SK-N-SH (cell line): Measurements from ENCODE around the gene DDX42. TPM values are rescaled to one million over a fixed set of nuclear protein-coding genes. Genes with fewer than 3 reads are reported as not detected.
A peak's percentile ranks its signal among the peaks of the same experiment; 100 is the strongest.

ENCODE experiments used
- CTCF ChIA-PET: fragments of 300-600, 350-600 bp; formaldehyde crosslinking; extraction: SDS; loops from one replicate; lab custom pipeline; 2021; lab: Yijun Ruan, JAX
- POLR2A ChIA-PET: fragments of 350-600 bp; sonication (Branson Sonifier 250); formaldehyde crosslinking; extraction: SDS; loops from one replicate; lab custom pipeline; 2020; ENCODE audit warnings: antibody characterized with exemption, inconsistent platforms; lab: Yijun Ruan, JAX
- DNase-seq: peaks from one replicate; pipeline ENCODE4 v3.0.0; 2012
- H2AFZ ChIP-seq: fragments of 200-600 bp; sonication (generic); 2 replicates; pipeline ENCODE4 v1.8.1; 2016; ENCODE audit warnings: antibody characterized with exemption, mild to moderate bottlenecking, low read depth
- H3F3A ChIP-seq: fragments of 200-600 bp; sonication (generic); replicated peaks from 2 replicates; pipeline ENCODE3; 2016; ENCODE audit warnings: antibody characterized with exemption, mild to moderate bottlenecking; ENCODE audit not compliant: insufficient read depth
- H3K27ac ChIP-seq, 2 experiments: fragments of 200-500 bp in 1 of 2; fragments of 200-600 bp in 1 of 2; sonication (Bioruptor generic) in 1 of 2; sonication (generic), shearing (Covaris generic) in 1 of 2; 2 replicates each; pipeline versions ENCODE4 v1.5.1 to v1.6.1; 2014 to 2016; ENCODE audit warnings: low read depth in 2 of 2, inconsistent platforms in 1 of 2, low read length in 1 of 2, mild to moderate bottlenecking in 1 of 2, mixed read lengths in 1 of 2
- H3K27me3 ChIP-seq: fragments of 200-600 bp; sonication (generic), shearing (Covaris generic); 2 replicates; pipeline ENCODE4 v1.6.1; 2016; ENCODE audit warnings: mixed run types; ENCODE audit not compliant: insufficient read depth
- H3K36me3 ChIP-seq, 2 experiments: fragments of 200-500 bp in 1 of 2; fragments of 200-600 bp in 1 of 2; sonication (Bioruptor generic) in 1 of 2; sonication (generic) in 1 of 2; replicated peaks in 1 of 2; 2 replicates each; pipeline versions ENCODE3 to v1.5.1; 2014 to 2016; ENCODE audit warnings: low read length in 1 of 2, mild to moderate bottlenecking in 1 of 2; ENCODE audit not compliant: insufficient read depth in 2 of 2, control insufficient read depth in 1 of 2
- H3K4me1 ChIP-seq, 2 experiments: fragments of 200-500 bp in 1 of 2; fragments of 200-600 bp in 1 of 2; sonication (Bioruptor generic) in 1 of 2; sonication (generic), shearing (Covaris generic) in 1 of 2; 2 replicates each; pipeline versions ENCODE4 v1.5.1 to v1.6.1; 2014 to 2016; ENCODE audit warnings: low read depth in 1 of 2, low read length in 1 of 2, mixed run types in 1 of 2; ENCODE audit not compliant: insufficient read depth in 2 of 2, control insufficient read depth in 1 of 2
- H3K4me2 ChIP-seq: fragments of 200-600 bp; sonication (generic), shearing (Covaris generic); 2 replicates; pipeline ENCODE4 v1.6.1; 2017; ENCODE audit warnings: mixed run types
- H3K4me3 ChIP-seq, 2 experiments: fragments of 200-500 bp in 1 of 2; fragments of 200-600 bp in 1 of 2; sonication (Bioruptor generic) in 1 of 2; sonication (generic), shearing (Covaris generic) in 1 of 2; 2 replicates each; pipeline versions ENCODE4 v1.5.1 to v1.8.1; 2014 to 2016; ENCODE audit warnings: low read depth in 2 of 2, inconsistent platforms in 1 of 2, low read length in 1 of 2, mild to moderate bottlenecking in 1 of 2, mixed read lengths in 1 of 2, moderate library complexity in 1 of 2
- H3K79me2 ChIP-seq: fragments of 200-600 bp; sonication (generic); 2 replicates; pipeline ENCODE4 v1.8.1; 2017; ENCODE audit warnings: mild to moderate bottlenecking; ENCODE audit not compliant: insufficient read depth
- H3K9ac ChIP-seq: fragments of 200-600 bp; sonication (generic); 2 replicates; pipeline ENCODE4 v1.6.1; 2017; ENCODE audit warnings: mixed run types
- H3K9me2 ChIP-seq: fragments of 200-600 bp; sonication (generic); 2 replicates; pipeline ENCODE4 v1.6.1; 2017; ENCODE audit warnings: mixed run types
- H3K9me3 ChIP-seq: fragments of 200-600 bp; sonication (generic); 2 replicates; pipeline ENCODE4 v1.6.1; 2017; ENCODE audit warnings: mixed run types, mild to moderate bottlenecking, moderate library complexity
- H4K20me1 ChIP-seq: fragments of 200-600 bp; sonication (generic); 2 replicates; pipeline ENCODE4 v1.6.1; 2017; ENCODE audit warnings: mild to moderate bottlenecking, mixed run types; ENCODE audit not compliant: insufficient read depth
- CHD2 ChIP-seq: fragments of 150-350 bp; IDR thresholded peaks from 2 replicates; pipeline ENCODE4 v1.6.1; 2018; ENCODE audit warnings: low read length; ENCODE audit not compliant: partially characterized antibody
- JUND ChIP-seq: IDR thresholded peaks from 2 replicates; pipeline ENCODE4 v1.4.0; 2012
- PBX3 ChIP-seq: IDR thresholded peaks from 2 replicates; pipeline ENCODE4; 2012
- POLR2AphosphoS5 ChIP-seq: IDR thresholded peaks from 2 replicates; pipeline ENCODE4 v1.6.1; 2012; ENCODE audit warnings: low read depth, low read length
- SIN3A ChIP-seq: IDR thresholded peaks from 2 replicates; pipeline ENCODE4 v1.6.1; 2012; ENCODE audit warnings: low read depth, mild to moderate bottlenecking, low read length, moderate library complexity, borderline replicate concordance
- USF1 ChIP-seq: IDR thresholded peaks from 2 replicates; pipeline ENCODE4 v1.4.0; 2012; ENCODE audit warnings: low read depth, borderline replicate concordance
- USF2 ChIP-seq: fragments of 150-350 bp; IDR thresholded peaks from 2 replicates; pipeline ENCODE4 v1.6.1; 2017; ENCODE audit warnings: antibody characterized with exemption, low read length, low read depth, borderline replicate concordance
- WGBS: methylation state at CpG from one replicate; pipeline ENCODE4 v1.1.6; 2017; ENCODE audit warnings: low lambda C conversion rate; 5-methylcytosine and 5-hydroxymethylcytosine counted together
- polyA plus RNA-seq, 3 experiments: library from polyadenylated mRNA; depleted of rRNA; stranded (reverse); fragments of >200 nt; gene quantifications; 2 replicates each; pipeline ENCODE4 v1.2.3, GENCODE V29; 2012

DDX42 gene
- polyA plus RNA-seq, 1 of the 3 experiments (the other 2 are of a cell fraction), result 115 TPM

- Histone ChIP-seq H3K9me3 (no peaks in the 10 kb centered on the region), H4K20me1 (peaks cover 17% of the 10 kb centered on the region), H3K36me3 (peaks cover 72 to 84% of the 10 kb centered on the region in 2 experiments), H3K9ac (no peak overlapping the region), H3K4me3 (no peak overlapping the region), H3F3A (peaks cover 30% of the 10 kb centered on the region), H3K9me2 (no peaks in the 10 kb centered on the region), H3K27me3 (no peaks in the 10 kb centered on the region), H3K4me2 (no peak overlapping the region), H2AFZ (no peak overlapping the region), H3K27ac (no peak overlapping the region), H3K79me2 (peaks cover 47% of the 10 kb centered on the region), H3K4me1 (peaks cover 3 to 26% of the 10 kb centered on the region in 2 experiments; a peak in 2 of 4 replicates)
- peak; percentile 14 for TF ChIP-seq POLR2AphosphoS5
- no peak for TF ChIP-seq PBX3
- no peak for DNase-seq
- POLR2A ChIA-PET, result interaction anchor here (1.1 to 9.1 kb wide), 3 partner anchors 9 to 138 kb away, joined by 3 to 108 read pairs (median 4); partner anchors contain the start of genes CCDC47, DDX42 and SMARCD2
- CTCF ChIA-PET, result interaction anchor here (0.8 to 7.4 kb wide), 9 partner anchors 7 to 406 kb away, joined by 3 to 96 read pairs (median 3); partner anchors contain the start of genes PSMC5 and SMARCD2
- 77% methylated on average over 2 of the region's 2 CpGs for WGBS
Measured at GRCh38 chr17:63832455-63832854, 58.5 kb downstream of the DDX42 start.

GRCh38 chr17:63833026-63833740 is 59.2 kb downstream of the DDX42 start:
- no peaks in the 10 kb centered on the region for H3K9me2 ChIP-seq
- peaks cover 30% of the 10 kb centered on the region for H3F3A ChIP-seq
- H3K4me3 ChIP-seq, result no peak overlapping the region
- H3K27me3 ChIP-seq, result no peaks in the 10 kb centered on the region
- no peaks in the 10 kb centered on the region for H3K9me3 ChIP-seq
- peaks cover 72 to 84% of the 10 kb centered on the region in 2 experiments for H3K36me3 ChIP-seq
- no peak overlapping the region for H3K27ac ChIP-seq
- POLR2A ChIA-PET, result interaction anchor here (0.6 to 9.1 kb wide), 3 partner anchors 8 to 60 kb away, joined by 3 to 108 read pairs (median 4); partner anchors contain the start of genes CCDC47, DDX42 and SMARCD2
- DNase-seq, result no peak
- no peak overlapping the region for H2AFZ ChIP-seq
- H4K20me1 ChIP-seq, result peaks cover 24% of the 10 kb centered on the region
- TF ChIP-seq SIN3A (no peak), USF2 (no peak), JUND (no peak), CHD2 (no peak), USF1 (no peak)
- CTCF ChIA-PET, result interaction anchor here (0.8 to 3.1 kb wide), 17 partner anchors 8 to 407 kb away, joined by 3 to 27 read pairs (median 5); partner anchors contain the start of gene PSMC5
- H3K9ac ChIP-seq, result no peak overlapping the region
- peaks cover 3 to 29% of the 10 kb centered on the region in 2 experiments; a peak in 2 of 4 replicates for H3K4me1 ChIP-seq
- H3K79me2 ChIP-seq, result peaks cover 46% of the 10 kb centered on the region
- H3K4me2 ChIP-seq, result no peak overlapping the region
- WGBS, result 95% methylated on average over 14 of the region's 14 CpGs
